Nephron (organoid): Measurements from ENCODE around the gene OXLD1.

Source experiments
- H3K27ac Mint-ChIP-seq, 3 experiments: 2 replicates each; pipeline ENCODE4 v1.8.0; 2020; ENCODE audit warnings: mixed read lengths in 3 of 3, mild to moderate bottlenecking in 2 of 3, moderate library complexity in 1 of 3
- H3K27me3 Mint-ChIP-seq: 2 replicates; pipeline ENCODE4 v1.8.0; 2021; ENCODE audit warnings: low read depth, mild to moderate bottlenecking, moderate library complexity, mixed read lengths
- H3K36me3 Mint-ChIP-seq: 2 replicates; pipeline ENCODE4 v1.8.0; 2020; ENCODE audit warnings: low read depth, mixed read lengths
- H3K4me1 Mint-ChIP-seq: 2 replicates; pipeline ENCODE4 v1.8.0; 2020; ENCODE audit warnings: mixed read lengths
- H3K4me3 Mint-ChIP-seq, 3 experiments: 2 replicates each; pipeline ENCODE4 v1.8.0; 2020; ENCODE audit warnings: mild to moderate bottlenecking in 3 of 3, mixed read lengths in 3 of 3, moderate library complexity in 2 of 3
- H3K9me3 Mint-ChIP-seq: 2 replicates; pipeline ENCODE4 v1.8.0; 2020; ENCODE audit warnings: mixed read lengths
- CTCF ChIP-seq, 3 experiments: fragments of 200-600 bp; sonication (generic); IDR thresholded peaks; one replicate each; pipeline ENCODE4 v1.5.0; 2021; ENCODE audit warnings: antibody characterized with exemption in 3 of 3; ENCODE audit not compliant: unreplicated experiment in 3 of 3

The OXLD1 gene

GRCh38 chr17:81646869-81647600 lies 19.4 kb downstream of the OXLD1 start:
- no peak for TF ChIP-seq CTCF (IDR thresholded peaks at IDR 0.05; ENCODE audit: unreplicated experiment in 3 of 3)
- peaks cover 6% of the 10 kb centered on the region for H3K27me3 Mint-ChIP-seq
- H3K4me3 Mint-ChIP-seq: no peak overlapping the region
- H3K27ac Mint-ChIP-seq: no peak overlapping the region
- H3K4me1 Mint-ChIP-seq: peaks cover 5% of the 10 kb centered on the region
- H3K9me3 Mint-ChIP-seq: no peaks in the 10 kb centered on the region
- no peaks in the 10 kb centered on the region for H3K36me3 Mint-ChIP-seq

- no peak for TF ChIP-seq CTCF (IDR thresholded peaks at IDR 0.05; ENCODE audit: unreplicated experiment in 3 of 3)
- H3K36me3 Mint-ChIP-seq: no peaks in the 10 kb centered on the region
- H3K4me3 Mint-ChIP-seq: no peak overlapping the region
- no peak overlapping the region for H3K27ac Mint-ChIP-seq
- no peaks in the 10 kb centered on the region for H3K4me1 Mint-ChIP-seq
- H3K27me3 Mint-ChIP-seq: peaks cover 6% of the 10 kb centered on the region
- H3K9me3 Mint-ChIP-seq: no peaks in the 10 kb centered on the region
These were observed 21.1 kb downstream of the OXLD1 start for GRCh38 chr17:81644976-81645952.

GRCh38 chr17:81644496-81644895 lies 21.9 kb downstream of the OXLD1 start:
- no peak overlapping the region for H3K4me3 Mint-ChIP-seq
- no peaks in the 10 kb centered on the region for H3K4me1 Mint-ChIP-seq
- no peak for TF ChIP-seq CTCF (IDR thresholded peaks at IDR 0.05; ENCODE audit: unreplicated experiment in 3 of 3)
- no peak overlapping the region for H3K27ac Mint-ChIP-seq
- no peaks in the 10 kb centered on the region for H3K9me3 Mint-ChIP-seq
- H3K36me3 Mint-ChIP-seq: no peaks in the 10 kb centered on the region
- peaks cover 6% of the 10 kb centered on the region for H3K27me3 Mint-ChIP-seq

GRCh38 chr17:81641825-81642489 lies 24.4 kb downstream of the OXLD1 start:
- no peak overlapping the region for H3K4me3 Mint-ChIP-seq
- peaks cover 4% of the 10 kb centered on the region for H3K4me1 Mint-ChIP-seq
- no peak overlapping the region for H3K27ac Mint-ChIP-seq
- H3K36me3 Mint-ChIP-seq: no peaks in the 10 kb centered on the region
- H3K27me3 Mint-ChIP-seq: no peaks in the 10 kb centered on the region
- no peak for TF ChIP-seq CTCF (IDR thresholded peaks at IDR 0.05; ENCODE audit: unreplicated experiment in 3 of 3)
- no peaks in the 10 kb centered on the region for H3K9me3 Mint-ChIP-seq

- H3K27ac Mint-ChIP-seq: no peak overlapping the region
- no peak for TF ChIP-seq CTCF (IDR thresholded peaks at IDR 0.05; ENCODE audit: unreplicated experiment in 3 of 3)
- H3K4me3 Mint-ChIP-seq: peak overlapping the region in 2 of 3 experiments; percentile 26 to 31
- H3K9me3 Mint-ChIP-seq: no peaks in the 10 kb centered on the region
- no peaks in the 10 kb centered on the region for H3K36me3 Mint-ChIP-seq
- no peaks in the 10 kb centered on the region for H3K27me3 Mint-ChIP-seq
- peaks cover 12% of the 10 kb centered on the region for H3K4me1 Mint-ChIP-seq
These were observed 26.4 kb downstream of the OXLD1 start for GRCh38 chr17:81640011-81640410.
